ENCODE results near the gene IL10RA.
A peak's percentile ranks its signal among the peaks of the same experiment; 100 is the strongest.
"Not testable (repeated sequence)": the region's sequence is repeated elsewhere in the genome, so short reads cannot be mapped to it uniquely, and the experiment has no call there.

The IL10RA gene

DNA sequence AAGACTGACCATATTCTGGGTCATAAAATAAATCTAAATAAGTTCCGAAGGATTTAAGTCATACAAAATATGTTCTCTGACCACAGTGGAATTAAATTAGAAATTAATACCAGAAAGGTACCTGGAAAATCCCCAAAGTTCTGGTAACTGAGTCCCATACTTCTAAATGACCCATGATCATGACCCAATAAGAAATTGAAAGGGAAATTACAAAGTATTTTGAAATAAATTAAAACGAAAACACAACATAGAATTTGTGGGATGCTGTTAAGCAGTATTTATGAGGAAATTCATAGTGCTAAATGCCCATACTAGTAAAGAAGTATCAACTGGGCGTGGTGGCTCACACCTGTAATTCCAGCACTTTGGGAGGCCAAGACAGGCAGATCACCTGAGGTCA, 23.4 kb upstream of the IL10RA start:
- DNase-seq, result no peak

- no peak for DNase-seq
Observed at GRCh38 chr11:117966908-117967307, 19.3 kb upstream of the IL10RA start.

DNA sequence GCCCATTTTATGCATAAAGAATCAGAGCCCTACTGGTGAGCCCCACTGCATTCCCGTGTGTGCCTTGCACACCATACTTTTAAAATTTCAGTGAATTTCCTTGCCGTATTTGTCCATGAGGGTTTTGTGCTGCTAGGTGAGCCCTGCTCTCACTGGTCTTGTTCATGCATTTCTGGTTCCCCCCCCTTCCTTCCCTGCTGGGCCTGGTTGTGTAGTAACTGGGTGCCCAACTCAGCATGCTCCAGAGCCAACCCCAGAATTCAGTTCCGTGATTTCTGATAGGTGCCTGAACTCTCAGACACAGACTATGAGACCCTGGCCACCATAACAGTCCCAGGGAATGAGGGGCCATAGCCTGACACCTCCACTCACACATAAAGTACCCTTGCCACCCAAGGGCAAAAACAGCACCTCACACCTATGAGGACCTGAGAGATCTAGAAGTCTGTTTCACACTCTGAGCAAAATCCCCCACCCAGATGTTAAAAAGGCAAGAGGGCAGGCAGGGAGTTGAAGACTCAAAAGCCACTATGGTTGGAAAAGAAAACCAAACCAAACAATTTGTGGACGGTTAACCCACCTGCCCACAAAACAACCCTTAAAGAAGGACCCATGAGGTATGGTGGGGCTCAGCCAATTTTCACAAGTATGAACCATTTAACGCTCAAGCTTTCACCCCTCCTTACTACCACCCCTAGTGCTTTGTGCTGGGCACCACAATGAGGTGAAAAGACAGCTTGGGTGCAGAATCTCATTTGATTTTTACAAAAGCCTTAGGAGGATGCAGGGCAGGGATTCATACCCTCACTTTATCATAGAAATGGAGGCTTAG, 16.8 kb upstream of the IL10RA start:
- DNase-seq, result no peak

- DNase-seq, result peak; percentile 11
Observed at GRCh38 chr11:117970400-117971024, 15.7 kb upstream of the IL10RA start.

DNA sequence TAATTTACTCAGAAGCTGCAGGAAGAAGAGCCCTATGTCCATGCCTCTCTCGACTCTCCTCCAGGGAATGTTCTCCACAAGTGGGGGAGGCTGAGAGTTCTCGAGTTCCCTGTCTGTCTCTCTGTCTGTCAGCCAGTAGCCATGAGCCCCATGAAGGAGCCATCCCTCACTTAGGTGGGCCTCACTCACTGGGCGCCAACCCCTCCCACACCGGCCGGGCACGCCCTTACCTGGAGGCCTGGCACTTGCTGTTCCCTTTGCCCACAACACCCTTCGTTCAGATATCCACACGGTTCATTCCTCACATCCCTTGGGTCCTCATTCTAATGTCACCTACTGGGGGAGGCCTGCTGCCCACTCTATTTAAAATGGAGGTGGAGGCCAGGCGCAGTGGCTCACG, 14.2 kb upstream of the IL10RA start:
- DNase-seq, result no peak

GRCh38 chr11:117972629-117973502, 13.3 kb upstream of the IL10RA start:
- DNase-seq, result peak; percentile 65

DNA sequence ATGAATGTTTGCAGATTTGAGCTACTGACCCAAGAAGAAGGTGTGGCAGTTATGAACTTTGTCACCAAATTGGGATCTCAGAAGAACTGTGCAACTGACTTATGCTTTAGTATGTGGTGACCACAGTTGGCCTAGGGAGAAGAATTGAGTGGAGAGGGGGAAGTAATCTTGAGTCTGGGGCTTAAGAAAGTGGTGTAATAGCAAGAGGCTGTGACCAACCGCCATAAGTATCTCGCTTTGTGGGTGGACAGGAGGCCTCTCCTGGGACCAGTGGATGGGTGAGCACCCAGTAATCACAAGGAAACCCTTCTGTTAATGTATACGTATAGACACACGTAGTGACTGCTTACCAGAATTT, 12.7 kb upstream of the IL10RA start:
- DNase-seq, result no peak

GRCh38 chr11:117976445-117976844, 9.7 kb upstream of the IL10RA start:
- DNase-seq, result no peak

DNA sequence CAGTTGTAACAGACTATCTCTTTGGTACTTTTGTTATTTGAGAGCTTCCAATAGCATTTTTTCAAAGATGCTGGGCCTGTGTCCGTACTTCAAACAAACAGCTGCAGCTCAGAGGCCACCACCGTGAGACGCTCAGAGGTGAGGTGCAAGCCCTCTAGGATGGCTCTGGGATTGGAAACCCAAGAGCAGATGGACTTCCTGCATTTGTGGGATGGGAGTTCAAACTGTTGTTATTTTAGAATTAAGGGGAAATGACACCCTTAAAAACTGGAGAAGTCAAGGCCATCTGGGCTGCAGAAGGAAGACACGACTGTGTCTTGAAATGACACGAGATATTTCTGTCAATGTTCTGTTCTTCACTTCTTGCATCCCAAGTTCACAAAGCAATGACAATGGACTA, 9.2 kb upstream of the IL10RA start:
- no peak for DNase-seq

DNA sequence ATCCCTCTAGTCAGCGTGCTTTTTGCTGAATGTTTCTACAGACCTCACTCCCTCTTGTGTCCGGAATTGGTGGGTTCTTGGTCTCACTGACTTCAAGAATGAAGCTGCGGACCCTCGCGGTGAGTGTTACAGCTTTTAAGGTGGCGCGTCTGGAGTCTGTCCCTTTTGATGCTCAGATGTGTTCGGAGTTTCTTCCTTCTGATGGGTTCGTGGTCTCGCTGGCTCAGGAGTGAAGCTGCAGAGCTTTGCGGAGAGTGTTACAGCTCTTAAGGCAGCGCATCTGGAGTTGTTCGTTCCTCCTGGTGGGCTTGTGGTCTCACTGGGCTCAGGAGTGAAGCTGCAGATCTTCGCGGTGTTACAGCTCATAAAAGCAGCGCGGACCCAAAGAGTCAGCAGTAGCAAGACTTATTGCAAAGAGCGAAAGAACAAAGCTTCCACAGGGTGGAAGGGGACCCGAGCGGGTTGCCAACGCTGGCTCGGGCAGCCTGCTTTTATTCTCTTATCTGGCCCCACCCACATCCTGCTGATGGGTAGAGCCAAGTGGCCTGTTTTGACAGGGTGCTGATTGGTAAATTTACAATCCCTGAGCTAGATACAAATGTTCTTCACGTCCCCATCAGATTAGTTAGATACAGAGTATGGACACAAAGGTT, 8.5 kb upstream of the IL10RA start:
- DNase-seq, result not testable (repeated sequence)

DNA sequence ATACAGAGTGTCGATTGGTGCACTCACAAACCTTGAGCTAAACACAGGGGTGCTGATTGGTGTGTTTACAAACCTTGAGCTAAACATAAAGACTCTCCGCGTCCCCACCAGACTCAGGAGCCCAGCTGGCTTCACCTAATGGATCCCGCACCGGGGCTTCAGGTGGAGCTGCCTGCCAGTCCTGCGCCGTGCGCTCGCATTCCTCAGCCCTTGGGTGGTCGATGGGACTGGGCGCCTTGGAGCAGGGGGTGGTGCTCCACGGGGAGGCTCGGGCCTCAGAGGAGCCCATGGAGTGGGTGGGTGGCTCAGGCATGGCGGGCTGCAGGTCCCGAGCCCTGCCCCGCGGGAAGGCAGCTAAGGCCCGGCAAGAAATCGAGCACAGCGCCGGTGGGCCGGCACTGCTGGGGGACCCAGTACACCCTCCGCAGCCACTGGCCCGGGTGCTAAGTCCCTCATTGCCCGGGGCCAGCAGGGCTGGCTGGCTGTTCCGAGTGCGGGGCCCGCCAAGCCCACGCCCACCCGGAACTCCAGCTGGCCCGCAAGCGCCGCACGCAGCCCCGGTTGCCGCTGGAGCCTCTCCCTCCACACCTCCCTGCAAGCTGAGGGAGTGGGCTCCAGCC, 7.8 kb upstream of the IL10RA start:
- DNase-seq, result not testable (repeated sequence)

- DNase-seq, result no peak
Observed at GRCh38 chr11:117978991-117979390, 7.2 kb upstream of the IL10RA start.

DNA sequence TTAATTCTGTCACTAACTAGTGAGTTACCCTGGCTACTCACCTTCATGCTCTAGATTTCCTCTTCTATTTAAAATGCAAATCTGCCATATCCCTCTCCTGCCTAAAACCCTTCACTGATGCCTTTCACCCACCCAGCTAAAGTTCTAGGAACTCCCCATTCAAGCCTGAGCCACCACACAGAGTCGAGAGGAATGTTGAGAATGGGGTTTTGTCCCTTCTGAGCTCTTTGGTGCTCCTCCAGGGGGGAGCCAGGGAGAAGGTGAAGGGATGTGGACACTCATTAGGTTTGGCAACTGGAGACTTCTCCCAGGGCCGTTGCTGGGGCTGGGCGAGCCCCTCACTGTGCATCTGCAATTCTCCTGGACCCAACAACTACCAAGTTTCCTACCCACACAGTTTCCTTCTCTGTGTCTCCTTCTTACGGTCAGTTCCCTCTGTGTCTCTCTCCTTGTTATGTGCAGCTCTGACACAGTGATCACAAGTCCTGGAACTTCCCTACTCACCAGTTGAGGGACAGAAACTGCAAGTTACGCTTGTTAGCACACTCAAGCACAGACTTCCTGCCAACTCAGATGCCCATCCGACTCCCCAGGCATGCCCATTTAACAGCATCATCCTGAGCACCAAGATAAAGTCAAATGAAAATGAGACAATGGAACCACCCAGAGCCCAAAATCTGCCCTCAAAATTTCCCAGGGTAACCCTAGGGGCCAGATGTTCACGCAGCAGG, 6.5 kb upstream of the IL10RA start:
- no peak for DNase-seq

DNA sequence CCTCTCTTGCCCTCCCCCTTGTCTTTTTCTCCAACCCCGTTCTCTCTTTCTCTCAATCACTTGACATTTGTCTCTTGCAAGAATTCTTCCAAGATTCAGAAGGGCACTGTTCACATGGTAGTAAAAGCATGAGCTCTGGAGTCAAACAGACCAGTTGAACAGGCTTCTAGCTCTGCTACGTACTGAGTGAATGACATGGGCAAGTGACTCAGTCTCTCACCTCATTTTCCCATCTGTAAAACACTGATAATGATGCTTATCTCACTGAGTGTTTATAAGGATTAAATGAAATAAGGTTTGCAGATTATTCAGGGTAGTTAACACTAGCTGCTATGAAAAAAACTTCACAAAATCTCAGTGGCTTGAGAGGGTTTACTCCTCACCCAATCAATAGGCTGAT, 5.9 kb upstream of the IL10RA start:
- DNase-seq, result no peak

DNA sequence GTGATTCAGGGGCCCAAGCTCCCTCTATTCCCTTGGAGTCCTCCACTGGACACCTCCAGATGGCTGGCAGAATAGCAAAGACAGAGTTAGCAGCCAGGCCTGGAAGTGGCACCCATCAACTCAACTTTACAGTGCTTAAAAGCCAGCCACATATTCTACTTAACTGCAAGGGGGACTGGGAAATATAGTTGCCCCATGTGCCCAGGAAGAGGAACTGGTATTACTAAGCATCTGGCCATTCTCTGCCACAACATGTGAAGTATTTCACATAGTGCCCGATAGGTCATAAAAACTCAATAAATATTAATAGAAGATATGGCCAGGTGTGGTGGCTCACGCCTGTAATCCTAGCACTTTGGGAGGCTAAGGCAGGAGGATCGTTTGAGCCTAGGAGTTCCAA, 5.5 kb upstream of the IL10RA start:
- DNase-seq, result no peak

- no peak for DNase-seq
Observed at GRCh38 chr11:117983163-117983475, 3.1 kb upstream of the IL10RA start.

GRCh38 chr11:117984476-117984875, 1.7 kb upstream of the IL10RA start:
- no peak for DNase-seq

- no peak for DNase-seq
Observed at GRCh38 chr11:117986981-117987574, 884 bp downstream of the IL10RA start.

DNA sequence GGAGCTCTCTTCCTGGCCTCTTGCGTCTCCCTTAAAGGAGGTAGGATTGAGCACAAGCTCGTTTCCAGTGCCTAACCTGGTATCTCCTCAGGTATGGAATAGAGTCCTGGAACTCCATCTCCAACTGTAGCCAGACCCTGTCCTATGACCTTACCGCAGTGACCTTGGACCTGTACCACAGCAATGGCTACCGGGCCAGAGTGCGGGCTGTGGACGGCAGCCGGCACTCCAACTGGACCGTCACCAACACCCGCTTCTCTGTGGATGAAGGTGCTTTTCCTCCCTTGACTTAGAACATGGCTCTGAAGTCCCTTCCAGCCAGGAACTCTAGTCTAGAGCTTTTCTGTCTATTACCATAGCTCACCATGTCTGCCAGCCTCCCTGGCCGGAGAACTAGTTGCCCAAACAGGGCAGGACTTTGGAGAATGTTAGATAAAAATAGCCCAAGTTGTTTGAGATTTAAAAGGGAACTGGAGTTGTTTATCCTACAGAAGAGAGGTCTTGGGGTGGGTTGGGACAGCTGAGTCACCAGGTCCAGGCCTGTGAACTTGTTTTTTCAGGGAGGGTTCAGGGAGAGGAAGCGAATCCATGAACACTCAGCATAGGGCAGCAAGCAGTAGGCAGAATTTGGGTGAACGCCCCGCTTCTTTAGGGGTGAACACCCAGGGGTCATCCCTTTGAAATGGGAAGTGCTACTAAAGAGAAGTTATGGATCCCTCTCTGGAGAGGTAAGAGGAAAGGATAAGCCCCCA, 3.3 kb downstream of the IL10RA start:
- no peak for DNase-seq

- DNase-seq, result no peak
Observed at GRCh38 chr11:117992136-117992535, 5.9 kb downstream of the IL10RA start.

DNA sequence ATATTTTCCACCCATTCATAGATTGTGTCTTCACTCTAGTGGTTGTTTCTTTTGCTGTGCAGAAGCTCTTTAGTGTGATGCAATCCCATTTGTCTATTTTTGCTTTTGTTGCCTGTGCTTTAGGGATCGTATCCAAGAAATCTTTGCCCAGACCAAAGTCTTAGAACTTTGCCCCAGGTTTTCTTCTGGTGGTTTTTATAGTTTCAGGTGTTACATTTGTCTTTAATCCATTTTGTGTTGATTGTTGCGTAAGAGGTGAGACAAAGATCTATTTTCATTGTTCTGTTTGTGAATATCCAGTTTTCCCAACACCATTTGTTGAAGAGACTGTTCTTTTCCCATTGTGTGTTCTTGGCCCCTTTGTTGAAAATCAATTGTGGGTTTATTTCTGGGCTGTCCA, 6.4 kb downstream of the IL10RA start:
- no peak for DNase-seq
